ENCODE data around the gene DLD. TPM values are rescaled to one million over a fixed set of nuclear protein-coding genes. Genes with fewer than 3 reads are reported as not detected.

Gene DLD
- total and polyA plus RNA-seq, 5 experiments from 2014 or later, result 50.3 to 72.1 (median 70.1) TPM

DNA sequence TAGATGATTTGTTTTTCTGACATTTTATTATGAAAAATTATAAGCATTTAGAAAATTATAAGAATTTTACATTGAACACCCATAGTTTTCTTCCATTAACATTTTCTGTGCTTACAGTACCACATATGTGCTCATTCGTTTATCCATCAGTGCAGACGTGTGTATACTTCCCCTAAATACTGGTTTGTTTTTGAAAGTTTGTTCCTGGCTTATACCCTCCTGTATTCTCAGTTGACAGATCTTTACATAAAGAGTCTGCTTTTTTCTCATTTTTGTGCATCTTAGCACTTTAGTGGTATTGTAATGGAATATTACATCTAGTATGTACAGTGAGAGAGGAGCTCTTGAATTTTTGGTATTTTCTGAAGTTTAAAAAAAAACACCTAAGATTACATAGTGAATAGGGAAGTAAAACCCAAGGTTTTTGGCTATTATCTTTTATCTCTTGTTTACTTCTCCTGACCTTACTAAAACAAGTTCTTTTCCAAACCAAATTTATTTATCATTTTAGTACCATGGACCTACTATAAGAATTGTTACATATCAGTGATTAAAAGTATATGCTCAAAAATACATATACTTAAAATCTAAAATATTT, 8.1 kb downstream of the DLD start:
- peaks cover 0 to 77% (median 17%) of the 10 kb centered on the region in 3 donors for H3K36me3 Mint-ChIP-seq
- H3K27ac Mint-ChIP-seq, result peak overlapping the region in 4 of 10 donors; percentile 5 to 63 (median 36)
- H3K4me3 Mint-ChIP-seq, result peak overlapping the region in 5 of 10 donors; percentile 5 to 30 (median 11)
- H3K9me3 Mint-ChIP-seq, result no peaks in the 10 kb centered on the region
- no peak for DNase-seq
- no peak for ATAC-seq
- peaks cover 23 to 63% (median 59%) of the 10 kb centered on the region in 4 donors for H3K4me1 Mint-ChIP-seq
- H3K27me3 Mint-ChIP-seq, result no peaks in the 10 kb centered on the region
- POLR2A ChIA-PET, result no interaction called here

DNA sequence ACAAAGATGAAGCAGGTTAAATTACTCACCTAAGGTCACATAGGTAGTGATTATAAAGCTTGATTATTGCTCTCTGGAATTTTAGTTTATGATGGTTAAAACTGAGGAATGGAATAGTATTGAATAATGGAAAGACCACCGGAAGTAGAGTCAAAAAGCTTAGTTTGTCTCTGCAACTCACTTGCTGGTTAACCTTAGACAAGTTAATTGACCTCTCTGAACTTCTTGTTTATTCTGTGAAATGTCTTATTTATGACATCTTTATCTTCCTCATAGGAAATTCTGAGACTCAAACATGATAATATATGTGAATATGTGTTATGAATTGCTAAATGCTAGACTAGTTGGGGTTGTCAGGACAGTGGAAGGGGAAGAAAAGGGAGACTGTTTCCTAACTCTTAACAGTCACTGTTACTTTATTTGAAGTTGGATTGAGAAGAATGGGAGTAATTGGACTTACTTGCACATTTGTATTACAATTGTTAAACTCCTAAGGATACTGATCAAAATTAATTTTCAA, 9.6 kb downstream of the DLD start:
- Mint-ChIP-seq H3K9me3 (no peaks in the 10 kb centered on the region), H3K27ac (peak overlapping the region in 7 of 10 donors; percentile 9 to 87 (median 45)), H3K4me1 (peaks cover 17 to 49% (median 45%) of the 10 kb centered on the region in 4 donors), H3K27me3 (no peaks in the 10 kb centered on the region), H3K4me3 (peak overlapping the region in 1 of 10 donors; percentile 11), H3K36me3 (peaks cover 0 to 74% (median 21%) of the 10 kb centered on the region in 3 donors)
- DNase-seq (no peak), ATAC-seq (no peak)
- POLR2A ChIA-PET, result no interaction called here

DNA sequence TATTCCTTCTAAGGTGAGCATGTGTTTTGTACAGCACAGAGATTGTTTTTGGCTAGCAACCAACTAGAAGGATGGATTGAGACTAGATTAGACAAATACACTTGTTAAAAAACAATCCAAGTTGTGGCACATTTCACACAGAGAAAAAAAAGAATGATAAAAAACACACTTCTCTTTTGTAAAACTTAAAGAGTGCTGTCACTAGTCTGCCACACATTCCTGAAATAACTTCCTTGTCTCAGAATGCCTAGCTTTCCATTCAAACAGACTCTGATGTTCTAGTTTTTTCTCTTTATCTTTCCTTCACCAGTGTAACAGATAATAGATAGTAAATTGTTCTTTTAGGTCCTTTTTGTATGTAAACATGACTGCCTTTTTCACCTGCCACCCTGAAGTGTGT, 11.4 kb downstream of the DLD start:
- Mint-ChIP-seq H3K9me3 (no peaks in the 10 kb centered on the region), H3K4me3 (no peak overlapping the region), H3K27ac (peak overlapping the region in 1 of 10 donors; percentile 43), H3K36me3 (peaks cover 9 to 75% (median 28%) of the 10 kb centered on the region in 3 donors), H3K27me3 (no peaks in the 10 kb centered on the region), H3K4me1 (peaks cover 11 to 35% (median 28%) of the 10 kb centered on the region in 4 donors)
- DNase-seq, result no peak
- POLR2A ChIA-PET, result no interaction called here
- no peak for ATAC-seq

DNA sequence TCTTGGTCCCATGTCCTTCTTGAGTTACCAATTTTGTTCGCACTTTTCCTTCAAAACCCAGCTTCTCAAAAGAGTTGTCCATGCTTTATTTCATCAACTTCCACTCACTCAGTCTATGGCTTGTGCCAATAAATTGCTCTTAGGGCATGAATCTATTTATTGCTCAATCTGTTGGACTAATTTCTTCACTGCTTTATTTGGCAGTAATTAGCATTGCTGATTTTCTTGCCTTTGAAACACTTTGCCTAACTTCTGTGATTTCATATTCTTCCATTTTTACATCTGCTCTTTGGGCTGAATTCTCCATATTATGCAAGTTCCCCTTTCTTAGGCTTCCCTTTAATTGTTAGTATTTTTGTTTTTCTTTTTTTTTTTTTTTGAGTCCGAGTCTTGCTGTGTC, 16.8 kb downstream of the DLD start:
- DNase-seq (no peak), ATAC-seq (no peak)
- Mint-ChIP-seq H3K27me3 (no peaks in the 10 kb centered on the region), H3K4me3 (no peak overlapping the region), H3K27ac (peak overlapping the region in 2 of 10 donors; percentile 25 to 36), H3K9me3 (peaks cover 0 to 9% (median 0%) of the 10 kb centered on the region in 9 donors), H3K4me1 (peaks cover 4 to 20% (median 11%) of the 10 kb centered on the region in 4 donors), H3K36me3 (peaks cover 41 to 93% (median 60%) of the 10 kb centered on the region in 3 donors)
- POLR2A ChIA-PET, result interaction anchor here (0.6 kb wide), 1 partner anchor 883 kb away, joined by 4 read pairs; no protein-coding TSS in a partner anchor

DNA sequence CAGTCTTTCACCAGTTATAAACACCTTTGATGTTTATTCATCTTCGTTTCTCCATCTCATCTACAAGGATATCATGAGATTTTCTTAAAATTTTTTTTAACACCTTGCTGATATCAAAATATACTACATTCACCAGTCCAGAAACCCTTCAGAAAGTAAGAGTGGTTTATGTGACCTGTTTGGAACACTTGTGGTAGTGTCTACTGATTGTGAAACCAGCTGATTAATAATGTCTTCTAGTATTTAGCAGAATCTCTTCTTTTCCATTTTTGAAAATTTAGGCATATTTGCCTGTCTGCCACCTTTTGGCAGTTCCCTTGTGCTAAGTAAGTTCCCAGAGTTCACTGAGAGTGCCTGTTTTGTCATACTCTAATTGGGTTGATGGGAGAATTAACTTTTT, 18.5 kb downstream of the DLD start:
- H3K9me3 Mint-ChIP-seq, result peaks cover 0 to 9% (median 0%) of the 10 kb centered on the region in 9 donors
- no peak overlapping the region for H3K4me3 Mint-ChIP-seq
- peak overlapping the region in 1 of 10 donors; percentile 10 for H3K27ac Mint-ChIP-seq
- no peak for DNase-seq
- no peak for ATAC-seq
- peaks cover 41 to 94% (median 56%) of the 10 kb centered on the region in 3 donors for H3K36me3 Mint-ChIP-seq
- H3K4me1 Mint-ChIP-seq, result peaks cover 7 to 35% (median 19%) of the 10 kb centered on the region in 4 donors
- no peaks in the 10 kb centered on the region for H3K27me3 Mint-ChIP-seq
- POLR2A ChIA-PET, result no interaction called here

DNA sequence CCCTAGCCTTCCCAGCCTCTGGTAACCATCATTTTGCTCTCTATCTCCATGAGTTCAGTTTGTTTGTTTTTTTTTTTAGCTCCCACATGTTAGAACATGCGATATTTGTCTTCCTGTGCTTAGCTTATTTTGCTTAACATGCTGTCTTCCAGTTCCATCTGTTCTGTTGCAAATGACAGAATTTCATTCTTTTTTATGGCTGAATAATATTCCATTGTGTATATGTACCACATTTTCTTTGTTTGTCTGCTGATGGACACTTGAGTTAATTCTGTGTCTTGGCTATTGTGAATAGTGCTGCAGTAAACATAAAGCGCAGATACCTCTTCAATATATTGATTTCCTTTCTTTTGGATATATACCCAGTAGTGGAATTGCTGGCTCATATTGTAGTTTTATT, 21.0 kb downstream of the DLD start:
- H3K27ac Mint-ChIP-seq, result peak overlapping the region in 1 of 10 donors; percentile 56

DNA sequence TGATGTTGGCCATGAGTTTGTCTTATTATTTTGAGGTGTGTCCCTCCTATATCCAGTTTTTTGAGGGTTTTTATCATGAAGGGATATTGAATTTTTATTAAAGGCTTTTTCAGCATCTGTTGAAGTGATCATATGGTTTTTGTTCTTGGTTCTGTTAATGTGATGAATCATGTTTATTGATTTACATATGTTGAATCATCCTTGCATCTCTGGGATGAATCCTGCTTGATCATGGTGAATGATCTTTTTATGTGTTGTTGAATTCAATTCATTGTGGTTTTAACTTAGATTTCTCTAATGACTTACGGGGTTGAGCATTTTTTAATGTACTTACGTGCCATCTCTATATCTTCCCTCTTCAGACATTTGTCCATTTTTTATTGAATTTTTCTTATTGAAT, 22.9 kb downstream of the DLD start:
- H3K4me3 Mint-ChIP-seq, result no peak overlapping the region
- peak overlapping the region in 1 of 10 donors; percentile 12 for H3K27ac Mint-ChIP-seq
- H3K4me1 Mint-ChIP-seq, result peaks cover 10 to 29% (median 18%) of the 10 kb centered on the region in 4 donors
- no peaks in the 10 kb centered on the region for H3K27me3 Mint-ChIP-seq
- no peak for ATAC-seq
- POLR2A ChIA-PET, result no interaction called here
- H3K9me3 Mint-ChIP-seq, result peaks cover 0 to 9% (median 0%) of the 10 kb centered on the region in 9 donors
- DNase-seq, result no peak
- H3K36me3 Mint-ChIP-seq, result peaks cover 33 to 91% (median 65%) of the 10 kb centered on the region in 3 donors

More for the DNA sequence above, 21.0 kb downstream of the DLD start:
- peaks cover 0 to 9% (median 0%) of the 10 kb centered on the region in 9 donors for H3K9me3 Mint-ChIP-seq
- no peak overlapping the region for H3K4me3 Mint-ChIP-seq
- H3K36me3 Mint-ChIP-seq, result peaks cover 34 to 89% (median 55%) of the 10 kb centered on the region in 3 donors
- peaks cover 10 to 36% (median 21%) of the 10 kb centered on the region in 4 donors for H3K4me1 Mint-ChIP-seq
- ATAC-seq, result no peak
- no peaks in the 10 kb centered on the region for H3K27me3 Mint-ChIP-seq
- no peak for DNase-seq
- POLR2A ChIA-PET, result no interaction called here

DNA sequence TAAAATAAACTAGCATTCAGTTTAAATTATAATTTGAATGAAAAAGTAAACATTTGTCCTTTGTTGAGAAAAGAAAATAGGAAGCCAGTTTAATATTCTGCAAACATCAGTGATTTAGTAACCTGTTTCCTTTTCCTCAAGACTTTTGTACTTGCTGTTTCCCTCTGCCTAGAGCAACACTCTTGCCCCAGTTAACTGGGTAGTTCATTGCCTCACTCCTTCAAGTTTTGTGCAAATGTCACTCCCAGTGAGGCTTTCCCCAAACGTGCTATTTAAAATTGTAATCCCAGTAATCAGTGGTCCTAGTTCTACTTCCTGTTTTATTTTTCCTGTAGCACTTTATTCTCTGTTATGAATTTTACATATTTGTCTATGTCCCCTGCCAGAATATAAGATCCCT, 23.8 kb downstream of the DLD start:
- POLR2A ChIA-PET, result interaction anchor here (0.7 kb wide), 1 partner anchor 12 kb away, joined by 3 read pairs; no protein-coding TSS in a partner anchor
- peaks cover 32 to 89% (median 65%) of the 10 kb centered on the region in 3 donors for H3K36me3 Mint-ChIP-seq
- no peak overlapping the region for H3K4me3 Mint-ChIP-seq
- H3K9me3 Mint-ChIP-seq, result peaks cover 0 to 9% (median 0%) of the 10 kb centered on the region in 9 donors
- H3K27ac Mint-ChIP-seq, result peak overlapping the region in 2 of 10 donors; percentile 24 to 58
- ATAC-seq (no peak), DNase-seq (no peak)
- H3K4me1 Mint-ChIP-seq, result peaks cover 10 to 31% (median 21%) of the 10 kb centered on the region in 4 donors
- no peaks in the 10 kb centered on the region for H3K27me3 Mint-ChIP-seq

DNA sequence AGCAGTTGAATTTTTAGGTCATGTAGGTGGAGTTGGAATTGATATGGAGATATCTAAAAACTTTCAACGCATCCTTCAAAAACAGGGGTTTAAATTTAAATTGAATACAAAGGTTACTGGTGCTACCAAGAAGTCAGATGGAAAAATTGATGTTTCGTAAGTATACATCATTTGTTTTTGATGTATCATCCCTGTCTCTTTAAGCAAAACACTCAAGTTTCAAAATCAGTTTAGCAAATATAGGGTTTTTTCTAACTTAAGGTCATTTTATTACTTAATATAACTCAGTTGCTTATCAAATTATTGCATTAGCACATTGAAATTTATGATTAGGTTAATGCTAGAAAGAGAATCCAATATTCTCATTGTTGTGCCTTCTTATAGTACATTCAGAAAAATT, 24.6 kb downstream of the DLD start:
- Mint-ChIP-seq H3K36me3 (peaks cover 28 to 89% (median 65%) of the 10 kb centered on the region in 3 donors), H3K27ac (no peak overlapping the region), H3K27me3 (no peaks in the 10 kb centered on the region), H3K9me3 (peaks cover 0 to 9% (median 0%) of the 10 kb centered on the region in 9 donors), H3K4me1 (peaks cover 10 to 38% (median 28%) of the 10 kb centered on the region in 4 donors), H3K4me3 (no peak overlapping the region)
- DNase-seq (no peak), ATAC-seq (no peak)
- POLR2A ChIA-PET, result interaction anchor here (0.7 kb wide), 1 partner anchor 13 kb away, joined by 3 read pairs; no protein-coding TSS in a partner anchor

DNA sequence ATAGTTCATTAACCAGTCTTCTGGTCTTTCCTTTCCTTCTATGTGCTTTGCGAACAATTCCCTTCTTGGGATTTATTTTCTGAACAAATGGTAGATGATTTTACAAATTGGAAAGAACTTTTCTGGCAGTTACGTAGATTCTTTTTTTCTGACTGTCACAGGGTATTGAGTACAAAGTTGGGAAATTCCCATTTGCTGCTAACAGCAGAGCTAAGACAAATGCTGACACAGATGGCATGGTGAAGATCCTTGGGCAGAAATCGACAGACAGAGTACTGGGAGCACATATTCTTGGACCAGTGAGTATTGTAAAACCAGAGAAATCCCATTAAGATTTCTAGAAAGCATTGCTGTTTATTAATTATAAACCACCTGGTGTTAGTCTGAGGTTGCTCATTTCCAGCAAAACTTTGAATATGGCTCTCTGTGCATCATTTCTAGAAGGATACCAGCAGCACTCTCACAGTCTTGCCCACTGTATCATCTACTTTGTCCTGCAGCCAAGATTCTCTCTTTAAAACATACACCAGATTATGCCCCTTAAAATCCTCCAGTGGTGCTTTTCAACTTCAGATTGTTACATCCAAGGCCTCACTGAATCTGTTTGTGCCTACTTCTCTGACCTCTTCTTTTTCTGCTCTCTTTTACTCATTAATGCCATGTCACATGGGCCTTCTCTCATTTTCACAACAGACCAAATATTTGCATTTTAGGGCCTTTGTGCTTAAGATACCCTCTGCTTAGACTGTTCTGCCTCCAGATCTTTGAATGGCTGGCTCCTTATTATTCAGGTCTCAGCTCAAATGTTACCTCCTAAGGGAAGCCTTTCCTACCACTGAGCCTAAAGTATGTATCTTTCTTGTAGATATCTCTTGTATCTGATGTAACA, 27.0 kb downstream of the DLD start:
- peak overlapping the region in 5 of 10 donors; percentile 0 to 35 (median 14) for H3K27ac Mint-ChIP-seq
- peaks cover 13 to 88% (median 70%) of the 10 kb centered on the region in 3 donors for H3K36me3 Mint-ChIP-seq
- no peaks in the 10 kb centered on the region for H3K27me3 Mint-ChIP-seq
- DNase-seq (no peak), ATAC-seq (no peak)
- POLR2A ChIA-PET, result interaction anchor here (0.5 kb wide), 1 partner anchor 442 kb away, joined by 3 read pairs; no protein-coding TSS in a partner anchor
- H3K9me3 Mint-ChIP-seq, result no peaks in the 10 kb centered on the region
- H3K4me1 Mint-ChIP-seq, result peaks cover 5 to 42% (median 35%) of the 10 kb centered on the region in 4 donors
- H3K4me3 Mint-ChIP-seq, result no peak overlapping the region

DNA sequence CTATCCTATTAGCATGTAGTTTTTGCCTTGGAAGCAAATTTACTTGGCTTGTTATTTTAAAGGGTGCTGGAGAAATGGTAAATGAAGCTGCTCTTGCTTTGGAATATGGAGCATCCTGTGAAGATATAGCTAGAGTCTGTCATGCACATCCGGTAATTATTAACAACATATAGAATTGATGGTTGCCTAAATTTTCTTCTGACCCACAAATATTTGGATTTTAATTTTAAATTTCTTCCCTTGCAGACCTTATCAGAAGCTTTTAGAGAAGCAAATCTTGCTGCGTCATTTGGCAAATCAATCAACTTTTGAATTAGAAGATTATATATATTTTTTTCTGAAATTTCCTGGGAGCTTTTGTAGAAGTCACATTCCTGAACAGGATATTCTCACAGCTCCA, 28.0 kb downstream of the DLD start:
- no peak for ATAC-seq
- no peaks in the 10 kb centered on the region for H3K27me3 Mint-ChIP-seq
- H3K4me3 Mint-ChIP-seq, result no peak overlapping the region
- H3K36me3 Mint-ChIP-seq, result peaks cover 13 to 82% (median 66%) of the 10 kb centered on the region in 3 donors
- H3K4me1 Mint-ChIP-seq, result peaks cover 7 to 42% (median 35%) of the 10 kb centered on the region in 4 donors
- DNase-seq, result no peak
- POLR2A ChIA-PET, result no interaction called here
- no peak overlapping the region for H3K27ac Mint-ChIP-seq
- H3K9me3 Mint-ChIP-seq, result no peaks in the 10 kb centered on the region

DNA sequence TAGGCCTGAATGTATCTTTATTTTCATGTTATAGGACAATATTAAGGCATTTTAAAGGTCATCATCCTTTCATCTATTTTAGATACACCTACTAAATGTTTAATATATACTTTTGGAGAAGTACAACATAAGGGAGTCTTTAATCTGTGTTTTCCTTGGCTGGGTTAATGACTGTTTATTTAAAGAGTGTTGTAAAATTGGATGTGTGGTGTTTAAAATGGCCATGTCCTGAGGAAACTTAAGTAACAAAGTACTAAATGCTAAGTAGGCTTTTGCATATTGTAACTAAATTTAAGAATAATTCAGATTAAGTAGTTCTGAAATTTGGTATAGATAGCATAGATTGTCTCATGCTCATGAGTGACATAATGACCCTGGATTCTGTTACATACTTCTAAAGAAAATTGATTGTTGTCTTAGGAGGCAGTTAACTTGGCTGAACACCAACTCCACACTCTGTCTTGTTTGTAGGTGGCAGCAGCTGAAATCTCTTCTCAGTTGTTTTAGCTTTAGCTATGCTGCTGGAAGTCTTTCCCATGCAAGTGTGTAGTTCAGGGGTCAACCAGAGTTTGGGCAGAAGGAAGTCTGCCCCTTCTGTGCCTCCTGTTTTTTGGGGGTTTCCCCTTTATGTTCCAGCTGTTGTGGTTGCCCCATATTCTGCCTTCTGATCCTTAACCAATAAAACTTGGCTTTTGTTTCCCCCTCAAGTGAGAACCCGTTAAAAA, 29.2 kb downstream of the DLD start:
- Mint-ChIP-seq H3K4me1 (peaks cover 8 to 47% (median 42%) of the 10 kb centered on the region in 4 donors), H3K27ac (peak overlapping the region in 5 of 10 donors; percentile 3 to 79 (median 23)), H3K4me3 (no peak overlapping the region), H3K36me3 (peaks cover 13 to 75% (median 63%) of the 10 kb centered on the region in 3 donors), H3K27me3 (no peaks in the 10 kb centered on the region), H3K9me3 (no peaks in the 10 kb centered on the region)
- ATAC-seq, result peak in 1 of 2 donors; percentile 33
- POLR2A ChIA-PET, result no interaction called here
- DNase-seq, result no peak

All from naive thymus-derived CD8-positive, alpha-beta T cell (primary cell).